Epidermal melanocyte (primary cell): ENCODE measurements around the gene DSC3.

Experiments
- DNase-seq: peaks from one replicate; pipeline ENCODE4 v3.0.0; 2011; ENCODE audit warnings: low spot score; ENCODE audit not compliant: insufficient read length

DSC3 gene

GRCh38 chr18:30971338-30971956 lies 71.1 kb downstream of the DSC3 start:
- DNase-seq = no peak

- no peak for DNase-seq
Observed at GRCh38 chr18:30970196-30970816, 72.2 kb downstream of the DSC3 start.

- no peak for DNase-seq
Observed at GRCh38 chr18:30969670-30970170, 72.8 kb downstream of the DSC3 start.

- no peak for DNase-seq
Observed at GRCh38 chr18:30967701-30968100, 74.8 kb downstream of the DSC3 start.

- DNase-seq = no peak
Observed at GRCh38 chr18:30965237-30965636, 77.3 kb downstream of the DSC3 start.

GRCh38 chr18:30960661-30961060 lies 81.9 kb downstream of the DSC3 start:
- DNase-seq = no peak

GRCh38 chr18:30957066-30957465 lies 85.5 kb downstream of the DSC3 start:
- DNase-seq = no peak

- DNase-seq = no peak
Observed at GRCh38 chr18:30954262-30954661, 88.3 kb downstream of the DSC3 start.

GRCh38 chr18:30945761-30946160 lies 96.8 kb downstream of the DSC3 start:
- DNase-seq = no peak

- DNase-seq = no peak
Observed at GRCh38 chr18:30944773-30945417, 97.6 kb downstream of the DSC3 start.

- no peak for DNase-seq
Observed at GRCh38 chr18:30940952-30941539, 101.5 kb downstream of the DSC3 start.
